ENCODE measurements around the gene CFDP1. TPM values are rescaled to one million over a fixed set of nuclear protein-coding genes. Genes with fewer than 3 reads are reported as not detected.

The CFDP1 gene
- total and polyA plus RNA-seq, 2 donors (not counting 3 experiments of a cell fraction or from before 2014, with no cell fraction given) = 17.8 to 53.8 TPM

DNA sequence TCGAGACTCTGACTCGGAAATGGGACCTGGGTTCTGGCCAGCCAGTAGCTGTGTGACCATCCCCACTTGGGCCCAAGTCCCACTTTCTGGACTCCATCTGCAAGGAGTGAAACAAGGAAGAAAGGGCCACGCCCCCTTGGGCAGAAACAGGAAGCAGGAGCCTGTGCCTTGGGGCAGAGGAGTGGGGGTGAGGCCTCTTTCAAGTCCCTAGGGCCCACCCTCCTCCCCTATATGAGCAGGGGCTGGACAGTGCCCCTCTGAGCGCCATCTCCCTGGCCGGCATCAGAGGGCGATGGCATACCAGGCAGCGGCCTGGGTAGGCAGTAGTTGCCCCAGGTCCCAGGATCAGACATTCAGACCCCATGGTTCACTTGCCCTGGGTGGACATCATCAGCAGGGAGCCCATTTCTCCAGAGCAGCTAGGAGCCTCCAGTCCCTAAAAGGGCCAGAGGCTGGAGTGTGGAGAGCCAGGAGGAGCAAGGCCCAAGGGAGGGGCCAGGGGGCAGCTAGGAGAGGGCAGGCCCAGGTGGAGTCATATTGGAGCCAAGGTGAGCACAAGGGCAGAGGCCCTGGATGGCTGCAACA is 189.0 kb downstream of the CFDP1 start:
- no peaks in the 10 kb centered on the region for H3K9me1 ChIP-seq (replicated peaks; ENCODE audit: control insufficient read depth, extremely low read depth, insufficient read depth, low read length)
- BruUV-seq (replicated peaks) = no TSS peak
- peaks cover under 1 to 37% of the 10 kb centered on the region in 2 experiments for H3K36me3 ChIP-seq (ENCODE audit: control insufficient read depth in 2 of 2, extremely low read depth in 1 of 2, insufficient read depth in 2 of 2, low read length in 2 of 2)
- H3K9me3 ChIP-seq (replicated peaks; ENCODE audit: control insufficient read depth, insufficient read depth, low read length) = no peaks in the 10 kb centered on the region
- intact Hi-C loops (cut with micrococcal nuclease) = loop anchor here (1.0 to 2.0 kb wide), 3 partner anchors 38 to 158 kb away; no protein-coding TSS in a partner anchor
- H3K79me2 ChIP-seq (ENCODE audit: control insufficient read depth, insufficient read depth, low read length) = peaks cover 96% of the 10 kb centered on the region
- peak overlapping the region; percentile 92 for H3K27ac ChIP-seq (ENCODE audit: insufficient read depth, low read depth, low read length)
- peak overlapping the region; percentile 54 for H3K4me2 ChIP-seq (ENCODE audit: insufficient read depth, low read length)
- dilution Hi-C loops (cut with MboI; ENCODE audit: extremely low pct_ligation_motif_present, low sequenced_read_pairs) = no loop called here
- H3K9ac ChIP-seq (replicated peaks; ENCODE audit: extremely low read depth, insufficient read depth, low read length) = peak overlapping the region; percentile 87
- H3K4me1 ChIP-seq (ENCODE audit: control insufficient read depth, extremely low read depth, insufficient read depth, low read length) = peaks cover 61% of the 10 kb centered on the region
- POLR2A ChIA-PET = interaction anchor here (1.9 to 2.0 kb wide), 2 partner anchors 11 to 141 kb away, joined by 5 to 7 read pairs; no protein-coding TSS in a partner anchor
- DNase-seq (ENCODE audit: low read depth, low spot score) = peak; percentile 62
- peak; percentile 38 for TF ChIP-seq POLR2AphosphoS5 (IDR thresholded peaks at IDR 0.05; ENCODE audit: insufficient read depth, low read depth, low read length)
- TF ChIP-seq EZH2 (IDR thresholded peaks at IDR 0.05; ENCODE audit: borderline replicate concordance, low read depth, low read length, severe bottlenecking) = no peak
- no peak for TF ChIP-seq GATA2 (IDR thresholded peaks at IDR 0.05; ENCODE audit: insufficient read depth, insufficient read length, low read depth, low read length)
- TF ChIP-seq POLR2A (IDR thresholded peaks at IDR 0.05; ENCODE audit: low read depth, low read length) = peak; percentile 41
- peak in 1 of 2 donors; percentile 9 for TF ChIP-seq CTCF (IDR thresholded peaks at IDR 0.05; ENCODE audit: extremely low read depth in 1 of 2, insufficient read depth in 1 of 2, low read depth in 1 of 2, low read length in 2 of 2)
- no peak overlapping the region for H2AFZ ChIP-seq (ENCODE audit: low read depth, low read length)
- FAIRE-seq = peak; percentile 91
- no peaks in the 10 kb centered on the region for H3K27me3 ChIP-seq (ENCODE audit: control insufficient read depth in 2 of 2, insufficient read depth in 2 of 2, low read length in 2 of 2)
- no peaks in the 10 kb centered on the region for H4K20me1 ChIP-seq (replicated peaks; ENCODE audit: control insufficient read depth, extremely low read depth, insufficient read depth, low read length)
- CTCF ChIA-PET = interaction anchor here (0.8 to 3.0 kb wide), 11 partner anchors 8 to 158 kb away, joined by 3 to 32 read pairs (median 6); no protein-coding TSS in a partner anchor
- H3K4me3 ChIP-seq (replicated peaks in 1 of 3; ENCODE audit: insufficient read depth in 1 of 3, low read depth in 1 of 3, low read length in 3 of 3) = no peak overlapping the region

Small RNAs within 50 kb of the gene (small RNA-seq; reads per million reads assigned to genes)
- not detected for gene RF00598 (ENCODE audit: insufficient read depth, insufficient read length, low read depth, low replicate concordance)
- gene RNU6-758P (ENCODE audit: insufficient read depth, insufficient read length, low read depth, low replicate concordance) = not detected

Other genes with a start within 250 kb of the CFDP1 start
- not detected in 2 replicates for gene CTRB2, start 226.3 kb downstream of the CFDP1 start, total RNA-seq
- gene CTRB2, start 226.3 kb downstream of the CFDP1 start, polyA plus RNA-seq = not detected in 2 replicates
- gene CTRB1, start 214.5 kb downstream of the CFDP1 start, total RNA-seq = not detected in 2 replicates
- gene CTRB1, start 214.5 kb downstream of the CFDP1 start, polyA plus RNA-seq = not detected in 2 replicates
- 237 and 267 TPM in 2 replicates for gene BCAR1, start 181.9 kb downstream of the CFDP1 start, total RNA-seq
- 171 and 198 TPM in 2 replicates for gene BCAR1, start 181.9 kb downstream of the CFDP1 start, polyA plus RNA-seq
- 22.2 and 24.2 TPM in 2 replicates for gene TMEM170A, start 31.2 kb upstream of the CFDP1 start, total RNA-seq
- 10.6 and 12.9 TPM in 2 replicates for gene TMEM170A, start 31.2 kb upstream of the CFDP1 start, polyA plus RNA-seq
- gene CHST6, start 61.9 kb upstream of the CFDP1 start, total RNA-seq = 0.60 and 0.81 TPM in 2 replicates
- gene CHST6, start 61.9 kb upstream of the CFDP1 start, polyA plus RNA-seq = 0.26 and 0.48 TPM in 2 replicates
- 0.29 TPM in 1 of 2 replicates, not detected in the other for gene CHST5, start 102.6 kb upstream of the CFDP1 start, total RNA-seq
- gene CHST5, start 102.6 kb upstream of the CFDP1 start, polyA plus RNA-seq = 0.16 and 0.23 TPM in 2 replicates
- 9.4 and 10.0 TPM in 2 replicates for gene TMEM231, start 122.7 kb upstream of the CFDP1 start, total RNA-seq
- gene TMEM231, start 122.7 kb upstream of the CFDP1 start, polyA plus RNA-seq = 35.8 and 41.7 TPM in 2 replicates
- 77.9 and 82.5 TPM in 2 replicates for gene GABARAPL2, start 132.9 kb upstream of the CFDP1 start, total RNA-seq
- 51.9 and 84.5 TPM in 2 replicates for gene GABARAPL2, start 132.9 kb upstream of the CFDP1 start, polyA plus RNA-seq
- gene ADAT1, start 189.8 kb upstream of the CFDP1 start, total RNA-seq = 56.6 and 57.9 TPM in 2 replicates
- gene ADAT1, start 189.8 kb upstream of the CFDP1 start, polyA plus RNA-seq = 27.2 and 33.2 TPM in 2 replicates
- gene KARS1, start 214.2 kb upstream of the CFDP1 start, total RNA-seq = 137 and 146 TPM in 2 replicates
- gene KARS1, start 214.2 kb upstream of the CFDP1 start, polyA plus RNA-seq = 70.4 and 83.3 TPM in 2 replicates
- 40.7 and 41.5 TPM in 2 replicates for gene TERF2IP, start 214.3 kb upstream of the CFDP1 start, total RNA-seq
- 17.3 and 19.0 TPM in 2 replicates for gene TERF2IP, start 214.3 kb upstream of the CFDP1 start, polyA plus RNA-seq
- not detected in 2 replicates for gene CPHXL2, start 243.5 kb upstream of the CFDP1 start, total RNA-seq
- not detected in 2 replicates for gene CPHXL2, start 243.5 kb upstream of the CFDP1 start, polyA plus RNA-seq